Activated CD4-positive, alpha-beta T cell treated with anti-CD3 and anti-CD28 coated beads, Interleukin-2, amount 50 U/mL, for 4 hours (primary cell): Measurements from ENCODE around the gene PTPN3.
A peak's percentile ranks its signal among the peaks of the same experiment; 100 is the strongest.

ENCODE experiments used
- DNase-seq, 2 experiments: peaks; one replicate each; pipeline ENCODE4 v3.0.0-alpha.2; 2020

PTPN3 gene

DNA sequence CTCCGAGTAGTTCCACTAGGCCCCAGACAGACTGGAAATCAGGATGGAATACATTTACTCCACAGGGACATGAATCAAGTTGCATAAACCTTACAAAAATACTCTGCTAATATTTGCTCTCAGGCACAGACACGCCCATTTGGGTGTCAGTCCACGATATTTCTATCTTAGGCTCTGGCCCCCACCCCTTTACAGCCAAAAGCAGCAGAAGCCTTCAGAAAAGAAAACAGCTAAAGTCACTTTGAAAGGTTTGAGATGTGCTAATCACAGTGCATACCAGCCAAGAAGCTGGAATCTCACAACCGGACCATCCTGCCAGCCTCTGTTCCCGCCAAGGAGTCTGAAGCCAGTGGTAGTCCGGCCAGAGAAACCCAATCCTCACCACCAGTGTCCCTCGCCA, 22.6 kb downstream of the PTPN3 start:
- no peak for DNase-seq

DNA sequence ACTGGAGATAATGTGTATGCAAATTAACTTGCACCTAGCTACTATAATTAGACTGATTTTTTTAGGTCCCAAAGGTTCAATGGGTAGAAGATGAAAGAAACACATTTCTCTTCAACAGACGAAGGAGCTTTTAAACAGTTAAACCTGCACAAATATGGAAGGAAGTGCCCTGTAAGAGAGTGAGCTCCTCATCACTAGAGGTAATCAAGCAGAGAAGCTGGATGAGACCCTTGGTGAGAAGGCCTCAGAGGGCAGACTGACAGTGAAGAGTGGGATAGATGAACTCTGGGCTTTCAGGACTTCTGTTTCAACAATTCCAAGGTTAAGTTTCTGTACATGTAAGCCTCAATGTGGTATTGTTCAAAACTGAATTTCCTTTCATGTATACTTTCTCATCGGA, 23.2 kb downstream of the PTPN3 start:
- DNase-seq: no peak

DNA sequence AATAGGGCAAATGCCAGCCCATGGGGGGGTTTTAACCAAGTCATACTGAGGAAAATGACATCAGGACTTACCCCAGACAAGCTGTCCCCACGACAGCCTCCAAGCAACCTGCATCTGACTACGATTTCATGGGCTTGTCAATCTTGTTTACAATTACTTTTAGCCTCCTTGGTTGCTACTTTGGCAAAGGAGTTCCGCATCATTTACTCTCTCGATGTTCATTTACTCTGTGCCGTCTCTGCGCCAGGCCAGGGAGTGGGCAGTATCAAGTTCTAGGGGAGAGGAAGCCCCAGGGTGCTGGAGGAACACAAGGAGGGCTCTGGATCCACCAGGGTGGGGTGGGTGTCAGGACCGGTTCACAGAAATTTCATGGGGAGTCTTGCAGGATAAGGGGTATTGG, 23.9 kb downstream of the PTPN3 start:
- no peak for DNase-seq

DNA sequence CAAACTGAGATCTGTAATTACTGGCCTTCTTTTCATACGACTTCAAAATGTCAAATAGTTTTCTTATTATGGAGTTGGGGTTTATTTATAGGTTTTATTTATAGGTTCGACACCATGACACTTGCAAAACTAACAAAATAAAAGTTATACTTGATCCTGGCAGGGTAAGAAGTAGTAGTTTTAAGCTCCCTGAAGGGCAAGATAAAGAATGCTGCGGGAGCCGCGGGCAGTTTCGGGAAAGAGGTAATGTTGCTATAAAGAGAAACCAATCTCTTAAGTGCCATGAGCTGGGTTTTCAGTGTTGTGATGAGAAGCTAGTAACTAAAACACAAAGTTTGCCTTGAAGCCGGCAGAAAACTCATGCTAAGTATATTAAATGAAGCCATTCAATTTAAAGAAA, 24.8 kb downstream of the PTPN3 start:
- no peak for DNase-seq

DNA sequence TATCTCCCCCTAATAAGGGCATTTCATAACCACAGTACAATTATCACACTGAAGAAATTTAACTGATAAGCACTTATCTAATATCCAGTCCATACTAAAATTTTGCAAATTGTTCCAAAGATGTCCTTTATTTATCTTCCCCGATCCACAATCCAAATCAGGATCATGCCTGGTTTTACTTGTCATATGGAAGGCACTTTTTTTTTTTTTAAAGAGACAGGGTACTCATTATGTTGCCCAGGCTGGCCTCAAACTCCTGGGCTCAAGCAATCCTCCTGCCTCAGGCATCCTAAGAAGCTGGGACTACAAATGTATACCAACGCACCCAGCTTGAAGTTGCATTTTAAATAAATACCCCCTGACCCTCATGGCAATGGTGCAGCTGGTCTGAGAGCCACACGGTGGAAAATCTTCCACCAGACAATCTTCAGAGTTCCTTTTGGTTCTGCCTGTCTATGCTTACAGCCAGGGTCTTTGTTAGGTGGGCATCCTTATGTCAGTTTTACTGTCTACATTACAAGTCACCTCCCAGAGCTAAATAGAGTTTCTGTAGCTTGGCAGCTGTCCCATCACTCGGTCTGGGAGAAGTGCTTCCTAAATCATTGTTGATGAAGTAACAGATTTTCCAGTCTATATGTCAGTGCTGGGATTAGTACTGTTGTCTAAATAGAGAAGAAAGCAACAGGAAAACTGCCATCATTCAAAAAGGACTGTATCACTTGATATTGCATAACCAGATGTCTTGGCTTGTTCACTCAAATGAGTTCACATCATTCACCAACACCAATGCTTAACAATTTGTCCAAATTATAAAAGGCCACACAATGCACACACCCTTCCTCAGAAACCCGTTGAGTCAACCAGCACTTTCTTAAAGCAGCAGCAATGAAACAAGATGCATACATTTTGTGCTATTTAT, 26.4 kb downstream of the PTPN3 start:
- DNase-seq: no peak

DNA sequence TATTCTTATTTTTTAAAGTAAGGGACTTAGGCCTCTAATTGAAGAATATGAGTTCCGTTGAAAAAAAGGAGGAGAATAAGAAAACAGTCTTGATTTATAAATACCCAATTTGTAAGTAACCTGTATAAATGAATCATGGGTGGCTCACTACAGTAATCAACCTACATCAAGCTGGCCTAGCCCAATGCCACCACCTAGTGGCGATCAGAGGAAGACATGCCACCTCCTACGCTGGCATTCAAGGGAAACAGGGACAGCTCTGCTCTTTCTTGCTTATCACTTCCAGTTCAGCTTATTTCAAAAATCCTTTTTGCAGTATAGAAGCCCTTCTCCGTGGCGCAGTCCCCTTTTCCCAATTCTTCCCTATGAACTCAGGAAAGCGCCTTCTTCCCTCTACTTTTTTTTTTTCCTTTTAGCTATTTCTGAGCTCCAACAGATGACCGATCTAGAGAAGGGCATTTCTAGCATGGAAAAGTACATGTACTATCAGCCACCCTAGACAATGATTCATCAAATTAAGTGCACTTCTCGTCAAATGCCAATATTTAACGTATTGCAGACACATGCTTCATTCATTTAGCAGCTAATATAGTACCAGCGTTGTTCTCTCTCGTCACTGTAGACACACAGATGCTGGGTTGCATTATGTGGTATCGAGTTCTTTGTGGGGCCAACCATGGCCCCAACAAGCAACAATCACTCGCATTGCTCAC, 28.3 kb downstream of the PTPN3 start:
- peak; percentile 32 to 35 for DNase-seq

DNA sequence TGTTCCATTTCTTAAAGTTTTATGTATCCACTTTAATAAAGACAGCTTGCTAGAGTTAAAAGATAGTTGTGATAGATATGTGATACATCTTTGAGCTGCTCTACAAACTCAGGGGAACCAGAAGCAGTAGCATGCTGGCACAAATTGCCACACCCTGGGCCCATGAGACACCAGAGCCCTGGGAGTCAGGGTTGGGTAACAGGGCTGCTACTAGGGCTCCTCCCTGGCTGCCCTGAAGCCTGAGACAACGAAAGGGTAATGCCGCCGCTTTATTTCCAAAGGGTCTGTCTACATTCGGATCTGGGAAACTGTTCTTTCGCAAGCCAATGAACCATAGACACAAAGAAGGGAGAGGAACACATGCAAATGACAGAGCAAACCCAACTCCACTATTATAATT, 29.2 kb downstream of the PTPN3 start:
- DNase-seq: no peak

DNA sequence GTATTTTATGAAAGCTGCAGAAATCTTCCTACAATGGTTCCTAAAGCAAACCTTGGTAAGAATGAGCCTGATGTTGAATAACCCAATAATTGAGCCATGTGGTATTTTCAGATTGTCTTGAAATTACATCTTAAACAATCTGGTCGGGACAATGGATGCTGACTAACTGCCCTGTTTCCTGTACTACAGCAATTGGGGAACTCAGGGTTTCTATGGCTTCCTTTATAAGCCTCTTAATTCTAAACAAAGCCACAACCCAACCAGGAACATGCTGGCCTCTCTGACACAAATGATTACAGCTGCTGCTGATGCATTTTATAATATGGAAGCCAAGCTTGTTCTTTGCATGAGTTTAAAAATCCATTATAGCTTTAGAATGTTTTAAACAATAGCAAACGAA, 30.2 kb downstream of the PTPN3 start:
- no peak for DNase-seq

DNA sequence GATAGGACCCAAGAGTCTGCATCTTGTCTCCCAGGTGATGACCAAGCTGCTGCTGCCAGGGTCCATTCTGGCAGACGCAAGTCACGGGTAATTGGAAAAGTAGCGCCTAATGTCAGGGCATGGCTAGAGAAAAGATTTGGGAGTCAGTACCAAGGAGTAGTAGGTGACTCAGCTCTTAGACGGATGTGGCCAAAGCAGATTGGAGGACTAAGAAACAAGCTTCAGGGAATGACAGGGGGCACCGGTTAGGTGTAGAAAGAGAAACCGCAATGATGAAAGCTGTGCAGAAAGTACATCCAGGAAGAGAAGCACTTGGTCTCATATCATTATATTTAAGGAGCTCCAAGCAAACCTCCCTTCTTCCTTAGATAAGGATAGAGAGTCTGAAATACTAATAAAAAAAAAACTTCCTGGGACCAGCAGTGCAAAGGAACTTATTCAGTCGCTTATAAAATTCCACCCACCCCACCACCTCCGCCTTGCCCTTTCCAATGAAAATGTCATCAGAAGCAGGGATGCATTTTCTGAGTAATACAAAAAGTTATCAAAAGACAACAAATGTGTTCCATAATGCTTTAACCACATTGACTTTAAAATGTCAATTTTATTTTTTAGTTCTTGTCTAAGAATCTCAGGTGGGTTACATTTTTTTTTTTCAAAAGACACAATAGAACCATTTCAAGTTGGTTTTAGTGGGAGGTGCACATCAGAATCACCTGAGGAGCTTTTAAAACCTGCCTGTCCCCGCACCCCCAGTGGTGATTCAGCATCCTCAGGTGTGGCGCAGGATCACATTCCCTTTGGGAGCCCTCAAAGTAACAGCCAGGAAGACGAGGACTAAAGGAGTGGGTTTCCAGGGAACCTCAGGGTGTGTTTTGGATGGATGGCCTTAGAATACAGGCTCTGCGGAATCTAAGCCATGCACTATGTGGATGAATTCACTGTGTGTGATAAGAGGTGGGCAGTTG, 31.2 kb downstream of the PTPN3 start:
- no peak for DNase-seq

DNA sequence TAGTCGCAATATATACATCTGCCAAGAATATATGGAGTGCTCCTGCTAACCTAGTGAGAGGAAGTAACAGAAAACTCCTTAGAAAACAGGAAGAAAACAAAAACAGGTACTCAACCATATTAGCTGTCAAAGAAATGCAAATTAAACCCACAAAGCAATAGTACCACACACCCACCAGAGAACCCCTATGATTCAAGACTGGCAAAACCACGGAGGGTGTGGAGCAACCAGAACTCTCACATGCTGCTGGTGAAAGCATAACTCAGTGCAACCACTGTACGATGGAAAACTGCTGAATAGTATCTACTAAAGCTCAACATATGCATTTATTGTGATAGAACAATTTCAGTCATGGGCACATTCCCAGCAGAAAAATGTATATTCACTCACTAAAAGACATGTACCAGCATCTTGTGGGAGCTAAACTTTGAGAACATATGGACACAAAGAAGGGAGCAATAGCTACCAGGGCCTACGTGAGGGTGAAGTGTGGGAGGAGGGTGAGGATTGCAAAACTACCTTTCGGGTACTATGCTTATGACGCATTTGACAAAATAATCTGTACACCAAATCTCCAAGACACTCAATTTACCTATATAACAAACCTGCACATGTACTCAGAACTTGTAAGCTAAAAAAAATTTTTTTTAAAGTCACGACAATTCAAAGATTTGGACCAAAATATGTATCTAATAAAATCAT, 34.0 kb downstream of the PTPN3 start:
- no peak for DNase-seq

DNA sequence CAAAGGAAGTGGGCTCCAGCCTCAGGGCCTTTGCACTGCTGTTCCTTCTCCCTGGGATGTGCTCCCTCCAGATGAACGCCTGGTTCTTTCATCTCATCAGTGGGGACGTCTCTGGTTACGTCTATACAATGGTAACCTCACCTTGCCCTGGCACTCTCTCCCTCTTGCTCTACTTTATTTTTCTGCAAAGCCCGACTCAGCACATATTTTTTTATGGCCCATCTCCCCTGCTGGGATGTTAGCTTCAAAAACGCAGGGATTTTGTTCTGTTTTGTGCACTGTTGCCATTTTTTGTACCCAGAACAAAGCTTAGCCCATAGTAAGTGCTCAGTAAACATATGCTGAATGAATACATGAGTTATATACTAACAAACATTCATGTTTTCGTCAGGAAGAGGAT, 37.5 kb downstream of the PTPN3 start:
- no peak for DNase-seq

DNA sequence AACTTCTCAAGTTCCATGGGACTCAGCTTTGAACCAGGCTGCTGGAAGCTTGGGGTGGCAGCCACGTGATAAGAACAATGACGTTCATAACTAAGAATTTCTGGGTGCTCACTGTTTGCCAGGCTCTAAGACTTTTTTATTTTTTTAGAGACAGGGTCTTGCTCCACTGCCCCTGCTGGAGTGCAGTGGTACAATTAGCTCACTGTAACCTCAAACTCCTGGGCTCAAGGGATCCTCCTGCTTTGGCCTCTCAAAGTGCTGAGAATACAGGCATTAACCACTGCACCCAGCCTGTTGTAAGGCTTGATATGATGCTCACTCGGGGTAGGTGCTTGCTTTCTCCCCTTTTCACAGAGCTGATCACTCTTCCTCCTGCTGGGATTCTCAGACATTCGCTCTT, 38.7 kb downstream of the PTPN3 start:
- no peak for DNase-seq

DNA sequence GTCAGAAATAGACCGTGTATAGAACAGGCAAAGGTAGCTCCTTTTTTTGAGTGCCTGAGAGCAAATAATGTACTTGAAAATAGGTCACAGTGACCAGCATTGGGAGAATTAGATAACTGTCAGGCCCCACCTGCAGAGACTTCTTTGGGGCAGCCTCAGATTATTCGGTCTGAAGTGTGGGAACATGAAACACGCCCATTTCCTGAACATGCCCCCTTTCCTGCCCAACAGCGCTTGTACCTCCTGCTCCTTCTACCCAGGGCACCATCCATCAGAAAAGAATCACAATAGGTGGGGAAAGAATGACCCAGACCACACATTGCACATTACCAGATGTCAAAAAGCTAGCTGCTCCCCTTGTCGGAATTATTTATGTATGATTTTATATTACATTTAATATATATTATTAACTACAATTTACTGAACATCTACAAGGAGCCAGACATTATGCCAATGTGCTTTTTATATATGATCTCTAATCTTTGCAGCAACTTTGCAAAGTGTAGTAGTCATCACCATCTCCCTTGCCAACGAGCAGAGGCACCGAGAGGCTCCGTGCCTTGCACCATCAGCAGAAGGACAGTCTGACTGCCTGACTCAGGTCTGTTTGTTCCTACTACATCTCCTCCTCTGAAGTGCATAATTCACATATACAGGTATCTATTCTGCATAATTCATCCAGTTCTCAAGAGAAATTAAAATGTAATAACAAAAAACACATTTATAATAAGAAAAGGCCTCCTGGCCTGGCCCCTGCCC, 39.5 kb downstream of the PTPN3 start:
- no peak for DNase-seq

DNA sequence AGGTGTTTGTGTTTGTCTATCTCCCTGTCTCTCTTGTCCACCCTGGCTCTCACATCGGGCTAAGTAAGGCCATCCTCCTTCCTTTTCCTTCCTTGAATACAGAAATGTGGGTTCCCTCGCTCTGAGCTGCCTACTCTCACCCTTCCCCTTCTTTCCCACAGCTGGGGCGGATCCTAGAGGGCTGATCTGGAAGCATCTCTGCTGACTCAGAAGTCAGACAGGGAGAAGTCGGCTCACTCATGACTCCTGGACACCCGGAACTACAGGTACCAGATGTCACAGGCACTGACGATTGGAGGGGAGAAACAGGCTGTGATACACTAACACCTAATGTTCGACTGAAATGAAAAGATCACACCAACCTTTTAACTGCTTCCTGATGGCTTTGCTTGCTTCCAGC, 41.3 kb downstream of the PTPN3 start:
- DNase-seq: no peak

DNA sequence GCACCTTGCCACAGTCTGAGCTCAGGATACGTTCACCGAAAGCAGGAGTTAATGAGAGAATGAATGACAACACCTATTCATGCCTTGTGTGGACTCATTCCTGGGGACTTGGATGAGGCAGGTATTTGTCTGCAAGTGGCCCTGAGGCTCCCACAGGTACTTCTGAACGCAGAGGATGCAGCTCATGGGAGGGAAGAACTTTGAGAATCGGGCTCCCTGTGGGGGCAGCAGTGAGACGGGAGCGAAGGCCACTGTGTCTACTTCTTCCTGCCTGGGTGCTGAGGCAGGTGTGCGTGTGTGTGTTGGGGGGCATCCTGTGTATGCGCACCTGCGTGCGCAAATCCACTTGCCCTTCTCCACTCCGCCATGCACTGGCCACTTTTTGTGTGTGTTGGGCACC, 42.2 kb downstream of the PTPN3 start:
- no peak for DNase-seq

DNA sequence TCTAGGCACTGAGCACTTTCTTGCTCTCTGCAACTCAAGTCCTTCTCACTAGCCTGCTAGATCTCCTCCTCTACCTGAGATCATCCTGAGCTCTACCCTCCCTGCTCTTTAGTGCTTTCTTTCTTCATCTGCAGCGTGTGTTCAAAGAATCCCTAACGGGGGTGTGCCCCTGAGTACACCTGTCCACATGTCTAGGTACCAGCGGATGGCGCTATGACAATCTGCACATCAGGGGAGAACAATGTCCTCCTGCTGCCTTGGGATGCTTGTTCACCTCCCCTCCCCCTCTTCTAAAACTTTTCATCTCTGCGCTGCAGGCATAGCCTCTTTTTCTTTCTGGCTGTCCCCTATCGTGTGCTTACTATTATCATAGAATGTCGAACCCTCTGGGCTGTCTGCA, 42.7 kb downstream of the PTPN3 start:
- no peak for DNase-seq

DNA sequence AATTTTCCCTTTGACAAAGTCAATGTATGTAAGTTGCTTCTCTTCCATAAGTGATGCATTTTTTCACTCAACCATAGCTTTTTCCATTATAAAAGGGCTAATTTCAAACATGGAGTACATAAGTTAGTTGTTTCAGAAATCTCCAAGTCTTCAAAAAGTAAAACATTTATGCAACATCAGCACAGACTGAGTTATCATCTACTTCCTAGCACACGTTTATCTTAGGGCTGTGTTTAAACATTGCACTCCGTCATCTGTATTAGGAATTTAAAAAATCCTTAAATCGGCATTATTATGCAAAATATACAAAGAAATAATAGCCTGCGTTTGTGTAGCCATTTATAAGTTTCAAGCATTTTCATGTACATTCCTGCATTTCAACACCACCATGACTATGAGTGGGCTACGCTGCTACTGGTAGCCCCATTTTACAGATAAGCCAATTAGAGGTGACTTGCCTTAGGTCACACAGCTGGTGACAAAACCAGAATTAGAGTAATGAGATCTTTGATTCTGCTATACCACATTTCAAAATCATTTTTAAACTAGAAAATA, 43.4 kb downstream of the PTPN3 start:
- no peak for DNase-seq

DNA sequence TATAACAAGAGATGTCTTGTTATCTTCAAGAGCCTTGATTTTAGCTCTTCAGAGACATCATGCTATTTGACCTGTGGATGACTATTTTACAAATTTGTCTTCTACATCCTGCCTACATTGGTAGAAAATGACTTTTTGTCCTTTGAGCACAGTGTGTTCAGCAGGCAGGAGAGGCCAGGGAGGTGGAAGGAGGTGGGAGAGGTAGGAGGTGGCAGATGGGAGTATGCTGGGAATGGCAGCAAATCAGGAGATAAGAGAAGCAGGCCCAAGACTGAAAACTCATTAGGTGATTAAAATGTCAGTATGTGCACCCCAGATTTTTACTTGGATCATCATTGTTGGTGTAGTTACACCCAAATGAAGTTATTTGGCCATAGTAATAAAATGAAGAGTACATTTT, 44.1 kb downstream of the PTPN3 start:
- DNase-seq: no peak

DNA sequence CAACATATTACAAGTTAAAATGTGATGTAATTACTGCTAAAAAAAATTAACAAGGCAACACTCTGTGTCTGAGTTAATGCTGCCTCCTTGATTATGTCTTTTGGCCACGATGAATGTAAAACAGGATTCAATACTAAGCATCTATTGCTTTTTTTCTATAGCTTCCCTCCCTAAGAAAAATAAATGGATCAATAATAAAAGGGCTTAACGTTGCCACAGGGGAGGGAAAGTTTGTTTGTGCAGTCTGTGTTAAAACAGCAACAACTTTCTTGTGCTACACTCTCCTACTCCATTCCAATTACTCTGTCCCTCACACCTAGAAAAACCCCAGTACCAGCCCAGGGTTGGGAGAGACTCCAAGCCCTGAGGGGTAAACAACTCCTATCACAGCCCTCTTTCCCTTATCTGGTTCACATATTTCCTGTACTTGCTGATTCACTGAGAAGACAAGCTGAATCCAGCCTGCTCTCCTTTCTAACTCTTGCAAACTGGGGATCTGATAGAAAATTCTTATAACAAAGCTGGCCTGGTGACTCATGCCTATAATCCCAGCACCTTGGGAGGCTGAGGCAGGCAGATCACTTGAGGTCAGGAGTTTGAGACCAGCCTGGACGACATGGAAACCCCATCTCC, 44.8 kb downstream of the PTPN3 start:
- DNase-seq: no peak

DNA sequence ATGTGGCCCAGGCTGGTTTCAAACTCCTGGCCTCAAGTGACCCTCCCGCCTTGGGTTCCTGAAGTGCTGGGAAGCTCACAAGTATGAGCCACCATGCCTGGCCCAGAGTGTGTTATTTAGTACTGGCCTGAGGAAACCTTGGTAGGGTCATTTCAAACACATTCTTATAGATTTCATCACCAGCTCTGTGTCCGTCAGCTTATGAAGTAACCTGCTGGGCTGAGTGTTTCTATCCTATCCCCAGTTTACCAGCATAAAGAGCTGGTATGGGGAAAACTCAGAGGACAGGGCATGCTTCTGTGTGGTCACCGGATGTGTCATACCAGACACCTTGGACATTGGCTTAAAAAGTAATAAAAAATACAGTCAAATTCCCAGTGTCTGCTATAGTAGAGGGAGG, 45.3 kb downstream of the PTPN3 start:
- no peak for DNase-seq
